AG04449 (cell line): ENCODE data around the gene LPIN1.

Source experiments
- CTCF ChIA-PET: fragments of 350-600 bp; formaldehyde crosslinking; extraction: SDS; loops from one replicate; lab custom pipeline; 2021; ENCODE audit warnings: antibody characterized with exemption; lab: Yijun Ruan, JAX
- POLR2A ChIA-PET: fragments of 400-600, 350-600 bp; formaldehyde crosslinking; extraction: SDS; loops from one replicate; lab custom pipeline; 2020; ENCODE audit warnings: antibody characterized with exemption, inconsistent platforms; lab: Yijun Ruan, JAX
- DNase-seq: peaks from one replicate; pipeline ENCODE4 v3.0.0-alpha.2; 2010; ENCODE audit warnings: low read depth, low spot score
- H3K4me3 ChIP-seq: 2 replicates; pipeline ENCODE4 v1.5.1; 2011; ENCODE audit warnings: low read depth, mild to moderate bottlenecking, control low read depth, low read length
- CTCF ChIP-seq: IDR thresholded peaks from one replicate; pipeline ENCODE4 v1.5.1; 2011; ENCODE audit warnings: mild to moderate bottlenecking, moderate library complexity, low read length, control low read depth, inconsistent platforms; ENCODE audit not compliant: insufficient read depth; ENCODE audit errors: missing control alignments

LPIN1 gene

GRCh38 chr2:11701206-11701605 is 45.2 kb upstream of the LPIN1 start:
- no peak for TF ChIP-seq CTCF
- DNase-seq, result no peak
- POLR2A ChIA-PET, result no interaction called here
- CTCF ChIA-PET, result interaction anchor here (1.3 to 22.2 kb wide), 3 partner anchors 8 to 80 kb away, joined by 6 to 508 read pairs (median 68); no protein-coding TSS in a partner anchor
- no peak overlapping the region for H3K4me3 ChIP-seq

GRCh38 chr2:11701751-11702301 is 44.6 kb upstream of the LPIN1 start:
- no peak for TF ChIP-seq CTCF
- ChIA-PET POLR2A (no interaction called here), CTCF (interaction anchor here (1.3 to 6.4 kb wide), 3 partner anchors 8 to 14 kb away, joined by 6 to 68 read pairs (median 32); no protein-coding TSS in a partner anchor)
- H3K4me3 ChIP-seq, result no peak overlapping the region
- DNase-seq, result no peak

- TF ChIP-seq CTCF, result no peak
- ChIA-PET POLR2A (no interaction called here), CTCF (interaction anchor here (1.0 to 3.8 kb wide), 2 partner anchors 9 to 15 kb away, joined by 3 to 32 read pairs; no protein-coding TSS in a partner anchor)
These were observed 43.5 kb upstream of the LPIN1 start for GRCh38 chr2:11702946-11703345.

GRCh38 chr2:11703700-11704099 is 42.7 kb upstream of the LPIN1 start:
- no peak for TF ChIP-seq CTCF
- POLR2A ChIA-PET, result no interaction called here
- no peak for DNase-seq
- CTCF ChIA-PET, result interaction anchor here (0.6 to 3.8 kb wide), 4 partner anchors 10 to 76 kb away, joined by 3 to 32 read pairs (median 6); no protein-coding TSS in a partner anchor
- H3K4me3 ChIP-seq, result no peak overlapping the region

More at GRCh38 chr2:11702946-11703345, 43.5 kb upstream of the LPIN1 start:
- DNase-seq, result no peak
- H3K4me3 ChIP-seq, result no peak overlapping the region

- no peak for DNase-seq
- no peak overlapping the region for H3K4me3 ChIP-seq
- ChIA-PET CTCF (interaction anchor here (1.0 to 3.8 kb wide), 6 partner anchors 8 to 79 kb away, joined by 3 to 32 read pairs (median 7); no protein-coding TSS in a partner anchor), POLR2A (no interaction called here)
- TF ChIP-seq CTCF, result no peak
These were observed 41.4 kb upstream of the LPIN1 start for GRCh38 chr2:11705063-11705462.

- POLR2A ChIA-PET, result no interaction called here
- CTCF ChIA-PET, result interaction anchor here (0.6 to 6.6 kb wide), 7 partner anchors 9 to 83 kb away, joined by 3 to 37 read pairs (median 9); no protein-coding TSS in a partner anchor
These were observed 40.7 kb upstream of the LPIN1 start for GRCh38 chr2:11705711-11706110.

More at GRCh38 chr2:11705711-11706110, 40.7 kb upstream of the LPIN1 start:
- no peak for TF ChIP-seq CTCF
- H3K4me3 ChIP-seq, result no peak overlapping the region
- DNase-seq, result no peak
